NCI-H1436 (cell line): ENCODE measurements around the gene SRD5A3.
A peak's percentile ranks its signal among the peaks of the same experiment; 100 is the strongest.

Source experiments
- DNase-seq: peaks from one replicate; lab custom pipeline; 2025; lab: John Stamatoyannopoulos, UW

Gene SRD5A3

DNA sequence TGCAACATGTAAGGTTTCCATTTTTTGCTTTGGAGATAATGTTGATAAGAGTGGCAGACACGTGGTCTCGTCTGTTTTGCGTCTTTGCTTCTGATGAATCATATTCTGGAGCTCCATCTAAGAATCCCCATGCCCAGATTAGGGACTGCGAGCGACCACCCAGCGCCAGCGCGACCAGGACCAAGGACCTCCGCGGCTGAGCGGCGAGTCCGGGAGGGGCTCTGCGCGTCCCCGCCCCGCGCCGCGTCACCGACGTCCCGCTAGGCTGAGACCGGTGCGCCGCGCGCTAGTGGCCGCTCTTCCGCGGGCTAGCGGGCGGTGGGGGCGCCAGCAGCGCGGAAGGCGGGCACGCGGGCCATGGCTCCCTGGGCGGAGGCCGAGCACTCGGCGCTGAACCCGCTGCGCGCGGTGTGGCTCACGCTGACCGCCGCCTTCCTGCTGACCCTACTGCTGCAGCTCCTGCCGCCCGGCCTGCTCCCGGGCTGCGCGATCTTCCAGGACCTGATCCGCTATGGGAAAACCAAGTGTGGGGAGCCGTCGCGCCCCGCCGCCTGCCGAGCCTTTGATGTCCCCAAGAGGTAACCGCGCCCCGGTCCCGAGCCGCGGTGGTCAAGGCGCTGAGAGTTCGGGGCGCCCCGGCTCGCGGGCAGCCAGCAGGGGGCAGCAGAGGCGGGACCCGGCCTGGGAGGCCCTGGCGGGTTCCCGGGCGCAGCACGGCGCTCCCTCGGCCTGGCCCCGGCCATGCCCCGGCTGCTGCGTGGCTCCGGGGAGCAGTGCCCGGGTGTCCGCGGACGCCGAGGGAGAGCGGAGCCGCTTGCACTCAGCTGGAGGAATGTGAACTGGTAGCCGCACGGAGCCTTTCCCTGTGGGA lies at the start of gene SRD5A3:
Gene SRD5A3, plus strand, starts transcription at position 263 of the 871 bp plus-strand sequence. Its CDS starts 95 bp downstream, at position 358.
- peak; percentile 57 for DNase-seq

DNA sequence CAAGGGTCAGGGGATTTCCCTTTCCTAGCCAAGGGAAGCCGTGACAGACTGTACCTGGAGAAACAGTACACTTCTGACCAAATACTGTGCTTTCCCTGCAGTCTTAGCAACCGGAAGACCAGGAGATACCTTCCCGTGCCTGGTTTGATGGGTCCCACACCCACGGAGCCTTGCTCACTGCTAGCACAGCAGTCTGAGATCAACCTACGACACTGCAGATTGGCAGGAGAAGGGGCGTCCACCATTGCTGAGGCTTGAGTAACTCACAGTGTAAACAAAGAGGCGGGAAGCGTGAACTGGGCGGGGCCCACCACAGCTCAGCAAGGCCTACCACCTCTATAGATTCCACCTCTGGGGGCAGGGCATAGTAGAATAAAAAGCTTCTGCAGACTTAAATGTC lies 48.7 kb upstream of the SRD5A3 start:
- DNase-seq = no peak

DNA sequence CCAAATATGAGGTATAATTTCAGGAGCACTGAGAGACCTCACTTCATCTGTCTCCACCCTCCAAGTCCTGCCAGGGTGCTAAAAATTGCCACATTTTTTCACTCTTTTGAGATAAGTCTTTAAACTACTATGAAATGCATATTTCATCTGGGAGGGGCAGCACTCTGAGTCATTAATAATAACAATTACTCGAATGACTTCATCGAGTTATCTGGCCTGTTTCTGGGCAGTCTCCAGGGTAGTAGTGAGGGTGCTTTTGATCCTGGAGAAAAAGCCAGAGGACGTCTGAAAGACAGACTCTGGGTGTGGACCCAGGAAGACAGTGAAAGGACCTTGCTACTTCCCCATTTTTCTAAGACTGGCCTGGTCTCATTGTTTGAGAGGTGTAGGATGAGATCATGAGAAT lies 42.3 kb upstream of the SRD5A3 start:
- DNase-seq = no peak

DNA sequence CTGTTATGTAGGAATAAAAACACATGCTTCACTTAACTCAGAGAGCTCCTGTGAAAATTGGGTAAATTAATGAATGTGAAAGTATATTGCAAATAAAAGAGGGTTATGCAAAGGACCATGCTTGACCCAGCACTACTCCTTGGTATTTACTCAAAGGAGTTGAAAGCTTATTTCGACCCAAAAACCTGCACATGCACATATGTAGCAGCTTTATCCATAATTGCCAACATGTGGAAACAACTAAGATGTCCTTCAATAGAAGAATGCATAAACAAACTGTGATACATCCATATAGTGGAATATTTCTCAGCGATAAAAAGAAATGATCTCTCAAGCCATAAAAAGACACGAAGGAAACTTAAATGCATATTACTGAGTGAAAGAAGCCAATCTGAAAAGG lies 41.7 kb upstream of the SRD5A3 start:
- no peak for DNase-seq

DNA sequence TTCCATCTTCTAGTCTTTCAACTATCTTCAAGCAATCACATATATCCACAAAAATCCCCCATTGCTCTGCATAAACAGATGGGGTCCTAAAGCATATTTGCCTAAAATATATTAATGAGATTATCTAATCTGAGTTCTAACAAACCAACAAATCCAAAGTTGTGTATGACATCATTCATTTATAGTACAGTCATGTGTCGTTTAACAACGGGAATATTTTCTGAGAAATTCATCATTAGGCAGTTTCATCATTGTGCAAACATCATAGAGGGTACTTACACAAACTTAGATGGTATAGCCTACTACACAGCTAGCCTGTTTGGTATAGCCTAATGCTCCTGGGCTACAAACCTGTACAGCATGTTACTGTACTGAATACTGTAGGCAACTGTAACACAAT lies 38.0 kb upstream of the SRD5A3 start:
- DNase-seq = no peak

DNA sequence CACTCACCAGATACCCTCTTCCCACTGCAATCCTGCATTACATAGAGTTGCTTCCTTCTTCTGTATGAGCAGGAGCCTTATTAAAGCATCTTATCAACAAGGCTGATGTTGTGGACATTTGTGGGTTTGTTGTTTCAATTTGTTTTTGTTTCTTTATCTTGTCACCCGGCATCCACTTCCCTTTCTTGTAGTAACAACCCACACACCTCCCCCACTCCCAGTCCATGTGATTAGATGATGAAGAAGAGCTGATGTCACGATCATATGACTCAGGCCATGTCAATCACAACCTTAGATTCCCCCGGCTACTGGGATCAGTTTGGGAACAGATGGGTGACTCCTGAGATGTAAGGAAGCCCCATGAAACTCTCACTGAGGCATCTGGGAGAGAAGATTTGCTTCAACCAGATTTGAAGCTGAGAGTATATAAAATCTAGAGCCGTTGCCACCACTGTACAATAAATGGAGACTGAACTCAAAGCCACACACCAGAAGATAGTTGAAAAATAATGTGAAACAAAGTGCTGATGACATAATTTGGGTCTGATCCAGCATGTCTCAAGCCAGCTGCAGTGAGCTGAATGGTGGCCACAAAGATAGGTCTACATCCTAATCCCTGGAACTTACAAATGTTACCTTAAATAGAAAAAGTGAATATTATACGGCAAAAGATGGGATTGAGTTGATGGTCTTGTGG lies 34.1 kb upstream of the SRD5A3 start:
- no peak for DNase-seq

DNA sequence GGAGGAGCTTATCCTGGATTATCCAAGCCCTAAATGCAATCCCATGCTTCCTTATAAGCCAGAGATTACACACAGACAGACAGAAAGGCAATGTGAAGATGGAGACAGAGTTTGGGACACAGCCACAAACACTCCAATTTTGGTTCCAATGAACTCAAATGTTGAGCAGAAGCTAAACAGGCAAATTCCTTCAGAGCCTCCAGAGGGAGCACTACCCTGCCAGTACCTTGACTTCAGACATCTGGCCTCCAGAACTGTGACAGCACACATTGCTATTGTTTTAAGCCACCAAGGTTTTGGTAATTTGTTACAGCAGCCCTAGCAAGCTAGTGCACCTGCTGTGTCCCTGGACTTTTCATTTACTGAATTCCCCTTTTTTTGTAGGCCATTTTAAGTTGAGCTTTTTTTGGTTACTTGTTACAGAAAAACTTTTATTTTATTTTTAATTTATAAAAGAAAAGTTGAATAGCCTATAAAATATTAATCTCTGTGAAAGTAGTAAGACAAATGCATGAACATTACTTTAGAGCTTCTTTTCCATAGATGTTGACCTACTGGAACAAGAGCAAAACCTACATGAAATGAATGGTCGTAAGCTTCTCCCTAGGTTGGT lies 33.4 kb upstream of the SRD5A3 start:
- no peak for DNase-seq

DNA sequence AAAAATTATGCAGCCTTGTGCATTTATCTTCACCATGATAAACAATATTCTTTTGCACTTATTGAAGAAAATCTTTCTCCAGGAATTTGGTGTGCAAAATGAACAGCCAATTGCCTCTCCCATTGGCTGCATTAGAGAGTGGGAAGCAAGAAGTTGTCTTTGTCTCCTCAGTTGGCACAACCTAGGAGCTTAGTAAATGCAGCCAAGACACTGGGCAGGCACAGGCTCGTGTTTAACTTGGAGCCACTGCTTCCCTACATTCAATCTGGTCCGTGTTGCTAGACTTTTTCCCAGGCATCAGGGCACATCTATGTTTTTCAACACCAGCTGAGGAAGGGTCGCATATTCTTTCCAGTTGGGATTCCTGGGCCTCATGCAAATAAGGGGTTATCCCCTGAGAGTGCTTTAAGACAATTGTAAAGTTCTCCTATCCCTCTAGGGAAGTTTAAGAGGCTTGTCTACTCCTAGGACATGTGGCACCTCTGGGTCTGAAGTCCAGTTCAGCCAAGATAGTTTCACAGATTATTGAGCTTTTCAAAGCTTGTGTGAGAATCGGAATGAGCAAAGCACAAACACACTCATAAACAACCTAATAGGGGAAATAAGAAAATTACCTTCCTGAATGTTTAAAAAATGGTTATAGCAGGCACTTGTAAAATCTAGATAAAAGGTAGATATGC lies 31.8 kb upstream of the SRD5A3 start:
- DNase-seq = no peak

DNA sequence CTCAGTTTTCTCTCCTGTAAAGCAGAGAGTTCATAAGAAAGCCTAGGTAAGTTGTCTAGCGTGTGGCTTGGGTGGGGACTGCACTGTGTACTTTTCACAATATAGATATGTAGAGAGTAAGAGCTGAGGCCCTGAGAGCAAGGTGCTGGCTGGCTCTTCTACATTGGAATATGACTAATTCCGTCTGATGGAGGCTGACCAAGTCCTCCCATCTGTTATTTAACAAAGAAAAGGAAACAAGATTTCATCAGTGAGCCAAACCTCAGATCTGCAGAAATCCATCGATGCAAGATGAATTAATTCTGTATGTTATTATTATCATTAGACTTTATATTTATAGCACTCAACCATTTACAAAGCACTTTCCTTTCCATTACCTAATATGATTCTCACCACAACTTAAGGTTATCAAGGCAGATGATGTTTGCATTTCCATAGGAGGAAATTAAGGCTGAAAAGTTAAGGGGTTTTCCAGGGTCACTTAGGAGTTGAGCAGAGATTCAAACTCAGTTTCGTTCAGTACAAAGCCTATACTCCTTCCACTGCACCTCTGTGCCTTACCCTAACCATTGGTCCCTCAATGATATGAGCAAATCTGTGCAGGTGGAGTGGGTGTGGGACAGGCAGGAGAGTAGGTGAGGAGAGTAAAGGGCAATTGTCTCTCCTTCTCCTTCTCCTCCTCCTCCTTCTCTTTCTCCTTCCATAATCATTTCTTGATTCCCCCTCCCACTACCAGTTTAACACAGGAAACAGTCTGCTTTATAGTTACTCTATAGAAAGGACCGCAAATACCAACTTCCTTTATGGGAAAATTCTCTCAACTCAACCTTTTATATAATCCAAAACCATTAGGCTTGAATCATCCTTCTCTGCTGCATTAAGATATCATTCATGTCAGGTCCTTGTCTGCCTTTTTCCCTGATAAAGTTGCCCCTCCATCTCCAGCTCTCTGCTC lies 27.6 kb upstream of the SRD5A3 start:
- DNase-seq = no peak

DNA sequence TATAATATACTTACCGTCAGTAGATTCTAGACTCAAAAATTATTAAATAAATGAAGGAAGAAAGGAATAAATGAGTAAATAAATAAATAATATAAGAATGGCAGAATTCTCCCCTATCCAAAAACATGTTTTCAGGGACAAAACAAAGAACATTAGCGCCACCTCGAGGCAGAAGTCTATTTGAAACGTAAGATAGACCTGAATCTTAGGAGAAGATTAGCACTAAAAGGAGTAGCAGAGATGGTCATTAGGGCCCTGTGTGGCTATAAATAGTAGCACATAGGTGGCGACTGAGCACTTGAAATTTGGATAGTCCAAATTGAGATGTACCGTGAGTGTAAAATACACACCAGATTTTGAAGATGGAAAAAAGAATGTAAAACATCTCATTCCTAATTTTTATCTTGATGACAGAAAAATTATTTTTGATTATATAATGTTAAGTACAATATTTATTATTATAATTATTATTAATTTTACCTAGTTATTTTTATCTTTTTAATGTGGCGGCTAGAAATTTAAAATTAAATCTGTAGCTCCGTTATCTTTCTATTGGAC lies 24.3 kb upstream of the SRD5A3 start:
- DNase-seq = peak; percentile 56

DNA sequence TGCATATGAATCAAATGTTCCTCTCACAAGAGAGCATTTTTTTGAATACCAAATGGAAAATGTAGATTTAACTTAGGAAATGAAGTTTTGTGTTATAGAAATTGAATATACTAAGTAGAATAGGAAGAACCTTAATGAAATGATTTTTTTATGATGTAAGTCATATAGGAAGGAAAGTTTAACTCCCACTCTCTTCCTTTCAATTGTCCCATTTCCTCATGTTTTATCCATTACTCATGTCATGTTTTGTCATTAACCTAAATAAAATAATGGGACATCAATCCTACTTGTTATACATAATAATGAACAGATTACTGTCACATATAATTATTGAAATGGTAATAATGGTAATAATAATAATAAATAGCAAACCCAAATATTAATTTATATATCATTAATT lies 22.7 kb upstream of the SRD5A3 start:
- DNase-seq = no peak

DNA sequence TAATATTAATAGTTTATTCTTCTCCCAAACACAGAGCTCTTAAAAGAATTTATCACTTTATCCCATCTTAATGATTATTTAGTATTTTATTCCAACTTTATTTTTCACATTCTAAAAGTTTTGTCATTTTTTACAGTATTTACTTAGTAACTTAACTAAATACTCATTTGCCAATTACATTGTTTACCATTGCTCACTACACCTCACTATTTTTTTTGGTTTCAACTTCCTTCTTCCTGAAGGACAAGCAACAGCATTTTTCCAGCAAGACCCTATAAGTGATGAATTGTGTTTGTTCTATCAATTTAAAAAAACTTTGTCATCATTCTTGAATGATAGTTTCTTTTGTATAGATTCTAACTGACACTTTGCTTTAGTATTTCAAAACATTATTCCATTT lies 19.4 kb upstream of the SRD5A3 start:
- no peak for DNase-seq

DNA sequence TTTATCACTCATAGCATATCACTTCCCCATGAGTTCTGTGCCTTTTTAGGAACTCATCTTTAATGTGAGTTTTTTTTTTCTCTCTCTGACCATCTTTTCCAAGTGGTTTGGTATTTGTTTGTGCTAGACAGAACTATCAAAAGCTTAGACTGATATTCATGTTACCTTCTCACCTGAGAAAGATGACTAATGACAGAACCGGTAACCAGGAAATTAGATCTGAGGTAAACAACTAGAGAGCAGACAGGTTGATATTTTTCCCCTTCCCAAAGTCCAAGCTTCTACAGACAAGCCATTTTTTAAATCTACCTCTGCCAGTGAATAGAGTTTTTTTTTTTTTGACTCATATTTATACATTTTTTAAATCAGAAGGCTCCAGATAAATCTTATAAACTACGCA lies 17.0 kb upstream of the SRD5A3 start:
- DNase-seq = no peak

DNA sequence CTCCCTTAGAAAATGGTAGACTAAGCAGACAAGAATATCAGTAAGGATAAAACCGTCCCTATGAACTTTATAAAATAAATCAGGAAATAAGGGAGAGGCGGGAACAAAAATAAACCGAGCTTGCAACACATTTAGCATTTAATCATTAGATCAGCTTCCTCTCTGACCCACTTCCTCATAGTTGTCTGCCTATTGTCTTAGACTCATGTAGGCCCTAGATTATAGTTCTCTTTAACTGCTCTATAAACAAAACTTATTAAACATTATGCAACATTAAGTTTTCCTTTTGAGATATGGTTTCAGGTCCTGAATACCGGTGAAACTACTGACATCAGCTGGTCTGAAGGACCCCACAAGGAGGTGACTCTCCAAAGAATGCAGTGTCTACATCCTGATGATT lies 15.8 kb upstream of the SRD5A3 start:
- no peak for DNase-seq

DNA sequence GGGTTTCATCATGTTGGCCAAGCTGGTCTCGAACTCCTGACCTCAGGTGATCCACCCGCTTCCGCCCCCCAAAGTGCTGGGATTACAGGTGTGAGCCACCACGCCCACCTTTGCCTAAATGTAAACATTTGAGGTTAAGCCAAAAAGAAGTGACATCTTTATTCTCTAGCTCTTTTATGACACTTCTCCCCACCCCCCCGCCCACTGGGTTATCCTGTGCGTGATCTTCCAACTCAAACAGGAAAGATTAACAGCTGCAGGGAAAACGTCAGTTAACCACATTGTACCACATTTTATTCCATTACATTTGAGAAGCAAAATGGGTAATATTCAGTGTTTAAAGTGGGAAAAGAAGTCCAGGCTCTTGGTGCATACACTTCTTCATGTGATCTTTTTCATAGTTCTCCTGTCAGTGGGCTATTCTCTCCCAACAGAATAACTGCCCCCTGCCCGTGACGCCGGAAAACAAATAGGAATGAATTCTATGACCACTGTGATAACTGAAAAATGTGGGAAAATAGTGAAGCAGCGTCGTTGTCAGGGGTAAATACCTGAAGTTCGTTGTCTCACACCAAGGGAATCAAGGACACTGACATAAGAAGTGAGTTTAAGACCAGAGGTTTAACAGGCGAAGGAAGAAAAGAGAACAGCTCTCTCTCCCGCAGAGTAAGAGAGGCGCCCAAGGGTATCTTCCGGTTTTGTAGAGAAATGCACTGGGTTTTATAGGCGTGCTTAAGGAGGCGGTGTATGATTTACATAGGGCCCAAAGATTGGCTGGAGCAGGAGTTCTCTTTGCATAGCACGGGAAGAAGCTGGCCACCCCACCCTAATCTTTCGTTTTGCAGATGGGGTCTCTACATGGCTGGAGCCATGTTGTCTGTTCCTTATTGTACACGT lies 9.7 kb upstream of the SRD5A3 start:
- DNase-seq = no peak

DNA sequence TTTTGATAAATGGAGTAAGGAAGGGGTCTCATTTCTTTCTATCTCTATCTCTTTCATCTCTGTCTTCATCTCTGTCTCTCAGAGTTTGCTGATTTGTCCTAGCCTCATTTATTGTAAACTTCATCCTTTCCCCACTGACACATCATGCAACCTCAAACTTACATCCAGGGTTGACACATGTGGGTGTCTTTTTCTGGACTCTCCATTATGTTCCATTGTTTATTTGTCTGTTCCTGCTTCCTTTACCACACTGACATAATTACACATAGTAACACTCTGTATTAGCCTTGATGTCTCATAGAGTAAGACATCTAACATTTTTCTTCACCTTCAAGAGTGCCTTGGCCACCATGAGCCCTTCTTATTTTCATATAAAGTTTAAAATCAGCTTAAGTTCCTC lies 8.1 kb upstream of the SRD5A3 start:
- no peak for DNase-seq

DNA sequence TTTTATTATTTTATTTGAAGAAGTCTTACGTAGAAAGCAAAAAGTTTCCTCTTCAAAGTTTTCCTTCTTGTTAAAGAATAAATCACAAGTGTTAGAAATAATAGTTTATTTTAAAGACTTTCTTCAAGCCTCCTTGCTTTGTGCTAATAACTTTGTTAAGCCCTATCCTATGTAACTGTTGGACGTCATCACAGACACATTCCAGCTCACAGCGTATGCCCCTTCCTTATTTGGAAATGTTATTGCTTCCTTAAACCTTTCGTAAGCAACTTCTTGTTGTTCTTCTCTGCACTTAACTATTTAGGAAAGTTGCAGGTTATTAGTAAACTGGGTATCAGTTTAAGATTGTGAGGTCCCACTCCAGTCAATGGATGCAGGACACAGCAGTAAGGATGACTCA lies 7.6 kb upstream of the SRD5A3 start:
- DNase-seq = no peak

DNA sequence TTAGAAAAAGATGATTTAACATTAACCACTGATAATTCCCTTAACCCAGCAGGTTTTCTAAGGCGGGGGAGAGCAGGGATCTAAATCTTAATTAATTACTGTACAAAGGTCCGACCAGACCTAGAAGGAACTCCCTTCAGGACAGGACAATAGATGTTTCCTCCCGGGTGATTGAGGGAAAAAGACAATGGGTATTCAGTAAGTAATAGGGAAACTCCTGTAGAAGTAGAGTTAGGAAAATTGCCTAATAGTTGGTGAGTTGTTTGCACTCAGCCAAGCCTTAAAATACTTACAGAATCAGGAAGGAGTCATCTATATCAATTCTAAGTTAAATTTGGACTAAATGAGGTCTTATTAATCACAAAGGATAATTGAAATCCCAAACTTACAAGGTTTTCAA lies 5.8 kb upstream of the SRD5A3 start:
- no peak for DNase-seq

DNA sequence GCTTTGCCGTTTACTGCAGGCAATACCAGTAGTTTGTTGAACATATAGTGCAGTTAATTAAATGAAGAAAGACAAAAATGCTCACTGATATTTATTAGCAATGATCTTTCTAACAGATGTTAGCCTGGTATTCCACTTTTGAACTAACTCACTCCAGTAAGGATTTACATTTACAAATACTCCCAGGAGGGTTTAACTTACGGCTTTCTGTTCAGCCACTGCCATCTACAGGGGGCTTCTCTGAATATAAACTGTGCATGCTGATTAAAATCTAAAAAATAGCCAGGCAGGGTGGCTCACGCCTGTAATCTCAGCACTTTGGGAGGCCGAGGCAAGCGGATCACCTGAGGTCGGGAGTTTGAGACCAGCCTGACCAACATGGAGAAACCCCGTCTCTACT lies 2.2 kb upstream of the SRD5A3 start:
- no peak for DNase-seq

DNA sequence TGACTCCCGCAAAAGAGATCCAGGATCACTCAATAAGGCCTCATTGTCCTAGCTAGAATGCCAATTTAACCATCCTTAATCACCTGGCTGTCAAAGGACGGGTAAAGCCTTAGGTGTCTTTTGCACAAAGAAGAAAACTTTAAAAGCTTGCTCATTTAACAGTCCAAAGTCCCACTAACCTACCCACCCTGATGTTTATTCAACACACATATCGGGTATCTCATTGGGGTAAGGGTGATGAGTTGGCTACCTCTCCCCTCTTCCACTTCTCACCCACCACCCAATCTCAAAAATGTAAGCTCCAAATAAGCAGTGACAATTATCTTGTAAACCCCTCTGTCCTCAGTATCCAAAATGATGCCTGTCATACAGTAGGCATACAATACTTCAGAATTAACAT lies 988 bp upstream of the SRD5A3 start:
- no peak for DNase-seq
